ENCODE data around the gene MBOAT7. TPM values are rescaled to one million over a fixed set of nuclear protein-coding genes. Genes with fewer than 3 reads are reported as not detected.

Gene MBOAT7
- total and polyA plus RNA-seq, 2 of the 8 experiments (the other 6 are each of a cell fraction or from before 2014, with no cell fraction given): 85.5 to 90.9 TPM

DNA sequence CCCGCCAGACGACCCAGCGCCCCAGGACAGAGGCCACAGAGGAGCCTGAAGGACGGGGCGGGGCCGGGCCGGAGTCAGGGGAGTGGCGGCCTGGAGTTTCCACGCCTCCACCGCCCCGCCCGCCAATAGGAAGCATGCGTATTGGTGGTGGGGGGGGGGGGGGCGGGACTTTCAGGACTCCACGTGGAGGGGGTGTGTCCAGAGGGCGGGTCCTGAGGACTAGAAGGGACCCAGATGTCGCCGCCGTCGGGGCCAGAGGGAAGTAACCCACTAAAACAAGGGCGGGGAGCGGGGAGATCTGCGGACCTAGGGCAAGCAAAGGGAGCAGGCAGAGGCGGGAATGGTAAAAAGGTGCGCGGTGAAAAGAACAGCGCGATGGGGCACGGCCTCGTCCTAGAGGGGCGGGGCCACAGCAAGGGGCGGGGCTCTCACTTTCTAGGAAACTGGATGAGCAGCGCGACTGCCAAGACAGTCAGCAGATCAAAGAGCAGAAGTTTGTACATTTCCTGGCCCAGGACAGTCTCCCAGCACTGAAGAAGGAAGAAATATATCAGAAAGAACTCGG is 27.1 kb downstream of the MBOAT7 start (continued):
- TF ChIP-seq CTCF (IDR thresholded peaks at IDR 0.05; ENCODE audit: control extremely low read depth in 1 of 3, insufficient read depth in 1 of 3, low read depth in 1 of 3, low read length in 3 of 3) (no peak), EZH2 (IDR thresholded peaks at IDR 0.05; ENCODE audit: low read depth, low read length, severe bottlenecking) (no peak), CEBPB (IDR thresholded peaks at IDR 0.05; ENCODE audit: low read depth, low read length) (no peak), ASH2L (IDR thresholded peaks at IDR 0.05; ENCODE audit: low read length) (no peak), SP4 (IDR thresholded peaks at IDR 0.05; ENCODE audit: low read length) (0 out of 2 replicates have a peak, but pooled peaks have one; percentile 50), YY1 (IDR thresholded peaks at IDR 0.05; ENCODE audit: low read depth, low read length) (no peak), SAP30 (IDR thresholded peaks at IDR 0.05; ENCODE audit: insufficient read depth, insufficient replicate concordance, low read length) (no peak)
- TF ChIP-seq, protein P1, sequence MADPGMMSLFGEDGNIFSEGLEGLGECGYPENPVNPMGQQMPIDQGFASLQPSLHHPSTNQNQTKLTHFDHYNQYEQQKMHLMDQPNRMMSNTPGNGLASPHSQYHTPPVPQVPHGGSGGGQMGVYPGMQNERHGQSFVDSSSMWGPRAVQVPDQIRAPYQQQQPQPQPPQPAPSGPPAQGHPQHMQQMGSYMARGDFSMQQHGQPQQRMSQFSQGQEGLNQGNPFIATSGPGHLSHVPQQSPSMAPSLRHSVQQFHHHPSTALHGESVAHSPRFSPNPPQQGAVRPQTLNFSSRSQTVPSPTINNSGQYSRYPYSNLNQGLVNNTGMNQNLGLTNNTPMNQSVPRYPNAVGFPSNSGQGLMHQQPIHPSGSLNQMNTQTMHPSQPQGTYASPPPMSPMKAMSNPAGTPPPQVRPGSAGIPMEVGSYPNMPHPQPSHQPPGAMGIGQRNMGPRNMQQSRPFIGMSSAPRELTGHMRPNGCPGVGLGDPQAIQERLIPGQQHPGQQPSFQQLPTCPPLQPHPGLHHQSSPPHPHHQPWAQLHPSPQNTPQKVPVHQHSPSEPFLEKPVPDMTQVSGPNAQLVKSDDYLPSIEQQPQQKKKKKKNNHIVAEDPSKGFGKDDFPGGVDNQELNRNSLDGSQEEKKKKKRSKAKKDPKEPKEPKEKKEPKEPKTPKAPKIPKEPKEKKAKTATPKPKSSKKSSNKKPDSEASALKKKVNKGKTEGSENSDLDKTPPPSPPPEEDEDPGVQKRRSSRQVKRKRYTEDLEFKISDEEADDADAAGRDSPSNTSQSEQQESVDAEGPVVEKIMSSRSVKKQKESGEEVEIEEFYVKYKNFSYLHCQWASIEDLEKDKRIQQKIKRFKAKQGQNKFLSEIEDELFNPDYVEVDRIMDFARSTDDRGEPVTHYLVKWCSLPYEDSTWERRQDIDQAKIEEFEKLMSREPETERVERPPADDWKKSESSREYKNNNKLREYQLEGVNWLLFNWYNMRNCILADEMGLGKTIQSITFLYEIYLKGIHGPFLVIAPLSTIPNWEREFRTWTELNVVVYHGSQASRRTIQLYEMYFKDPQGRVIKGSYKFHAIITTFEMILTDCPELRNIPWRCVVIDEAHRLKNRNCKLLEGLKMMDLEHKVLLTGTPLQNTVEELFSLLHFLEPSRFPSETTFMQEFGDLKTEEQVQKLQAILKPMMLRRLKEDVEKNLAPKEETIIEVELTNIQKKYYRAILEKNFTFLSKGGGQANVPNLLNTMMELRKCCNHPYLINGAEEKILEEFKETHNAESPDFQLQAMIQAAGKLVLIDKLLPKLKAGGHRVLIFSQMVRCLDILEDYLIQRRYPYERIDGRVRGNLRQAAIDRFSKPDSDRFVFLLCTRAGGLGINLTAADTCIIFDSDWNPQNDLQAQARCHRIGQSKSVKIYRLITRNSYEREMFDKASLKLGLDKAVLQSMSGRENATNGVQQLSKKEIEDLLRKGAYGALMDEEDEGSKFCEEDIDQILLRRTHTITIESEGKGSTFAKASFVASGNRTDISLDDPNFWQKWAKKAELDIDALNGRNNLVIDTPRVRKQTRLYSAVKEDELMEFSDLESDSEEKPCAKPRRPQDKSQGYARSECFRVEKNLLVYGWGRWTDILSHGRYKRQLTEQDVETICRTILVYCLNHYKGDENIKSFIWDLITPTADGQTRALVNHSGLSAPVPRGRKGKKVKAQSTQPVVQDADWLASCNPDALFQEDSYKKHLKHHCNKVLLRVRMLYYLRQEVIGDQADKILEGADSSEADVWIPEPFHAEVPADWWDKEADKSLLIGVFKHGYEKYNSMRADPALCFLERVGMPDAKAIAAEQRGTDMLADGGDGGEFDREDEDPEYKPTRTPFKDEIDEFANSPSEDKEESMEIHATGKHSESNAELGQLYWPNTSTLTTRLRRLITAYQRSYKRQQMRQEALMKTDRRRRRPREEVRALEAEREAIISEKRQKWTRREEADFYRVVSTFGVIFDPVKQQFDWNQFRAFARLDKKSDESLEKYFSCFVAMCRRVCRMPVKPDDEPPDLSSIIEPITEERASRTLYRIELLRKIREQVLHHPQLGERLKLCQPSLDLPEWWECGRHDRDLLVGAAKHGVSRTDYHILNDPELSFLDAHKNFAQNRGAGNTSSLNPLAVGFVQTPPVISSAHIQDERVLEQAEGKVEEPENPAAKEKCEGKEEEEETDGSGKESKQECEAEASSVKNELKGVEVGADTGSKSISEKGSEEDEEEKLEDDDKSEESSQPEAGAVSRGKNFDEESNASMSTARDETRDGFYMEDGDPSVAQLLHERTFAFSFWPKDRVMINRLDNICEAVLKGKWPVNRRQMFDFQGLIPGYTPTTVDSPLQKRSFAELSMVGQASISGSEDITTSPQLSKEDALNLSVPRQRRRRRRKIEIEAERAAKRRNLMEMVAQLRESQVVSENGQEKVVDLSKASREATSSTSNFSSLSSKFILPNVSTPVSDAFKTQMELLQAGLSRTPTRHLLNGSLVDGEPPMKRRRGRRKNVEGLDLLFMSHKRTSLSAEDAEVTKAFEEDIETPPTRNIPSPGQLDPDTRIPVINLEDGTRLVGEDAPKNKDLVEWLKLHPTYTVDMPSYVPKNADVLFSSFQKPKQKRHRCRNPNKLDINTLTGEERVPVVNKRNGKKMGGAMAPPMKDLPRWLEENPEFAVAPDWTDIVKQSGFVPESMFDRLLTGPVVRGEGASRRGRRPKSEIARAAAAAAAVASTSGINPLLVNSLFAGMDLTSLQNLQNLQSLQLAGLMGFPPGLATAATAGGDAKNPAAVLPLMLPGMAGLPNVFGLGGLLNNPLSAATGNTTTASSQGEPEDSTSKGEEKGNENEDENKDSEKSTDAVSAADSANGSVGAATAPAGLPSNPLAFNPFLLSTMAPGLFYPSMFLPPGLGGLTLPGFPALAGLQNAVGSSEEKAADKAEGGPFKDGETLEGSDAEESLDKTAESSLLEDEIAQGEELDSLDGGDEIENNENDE (IDR thresholded peaks at IDR 0.05; ENCODE audit: insufficient replicate concordance, low read length): no peak
